Measurements from ENCODE around the gene DOK3.

The DOK3 gene

GRCh38 chr5:177468685-177469628 lies 40.7 kb downstream of the DOK3 start:
- intact Hi-C loops (cut with DNase I; ENCODE audit: low total_unique reads): no loop called here
- H3K27me3 ChIP-seq: no peaks in the 10 kb centered on the region
- peaks cover 0 to 45% (median 36%) of the 10 kb centered on the region in 4 donors for H3K4me1 ChIP-seq
- peaks cover 27 to 40% (median 32%) of the 10 kb centered on the region in 3 donors for H3K36me3 ChIP-seq
- DNase-seq: no peak
- peak overlapping the region in 1 of 2 donors; percentile 44 for H3K27ac ChIP-seq
- H3K4me3 ChIP-seq: no peak overlapping the region
- no peak for TF ChIP-seq CTCF (IDR thresholded peaks at IDR 0.05)
- no peaks in the 10 kb centered on the region for H3K9me3 ChIP-seq

GRCh38 chr5:177468329-177468684 lies 41.3 kb downstream of the DOK3 start:
- Histone ChIP-seq H3K4me3 (no peak overlapping the region), H3K27me3 (no peaks in the 10 kb centered on the region), H3K36me3 (peaks cover 27 to 40% (median 32%) of the 10 kb centered on the region in 3 donors), H3K4me1 (peaks cover 0 to 42% (median 34%) of the 10 kb centered on the region in 4 donors), H3K9me3 (no peaks in the 10 kb centered on the region), H3K27ac (no peak overlapping the region)
- no peak for TF ChIP-seq CTCF (IDR thresholded peaks at IDR 0.05)
- intact Hi-C loops (cut with DNase I; ENCODE audit: low total_unique reads): no loop called here
- no peak for DNase-seq

GRCh38 chr5:177467436-177467835 lies 42.2 kb downstream of the DOK3 start:
- Histone ChIP-seq H3K4me3 (no peak overlapping the region), H3K27me3 (no peaks in the 10 kb centered on the region), H3K4me1 (peaks cover 0 to 37% (median 29%) of the 10 kb centered on the region in 4 donors), H3K9me3 (no peaks in the 10 kb centered on the region), H3K27ac (no peak overlapping the region), H3K36me3 (peaks cover 27 to 40% (median 33%) of the 10 kb centered on the region in 3 donors)
- intact Hi-C loops (cut with DNase I; ENCODE audit: low total_unique reads): no loop called here
- DNase-seq: no peak
- no peak for TF ChIP-seq CTCF (IDR thresholded peaks at IDR 0.05)

GRCh38 chr5:177466861-177467260 lies 42.8 kb downstream of the DOK3 start:
- intact Hi-C loops (cut with DNase I; ENCODE audit: low total_unique reads): no loop called here
- no peaks in the 10 kb centered on the region for H3K27me3 ChIP-seq
- no peak overlapping the region for H3K27ac ChIP-seq
- peaks cover 0 to 32% (median 23%) of the 10 kb centered on the region in 4 donors for H3K4me1 ChIP-seq
- no peak for TF ChIP-seq CTCF (IDR thresholded peaks at IDR 0.05)
- H3K36me3 ChIP-seq: peaks cover 27 to 40% (median 38%) of the 10 kb centered on the region in 3 donors
- DNase-seq: no peak
- H3K4me3 ChIP-seq: no peak overlapping the region
- no peaks in the 10 kb centered on the region for H3K9me3 ChIP-seq

- Histone ChIP-seq H3K36me3 (peaks cover 27 to 46% (median 43%) of the 10 kb centered on the region in 3 donors), H3K27me3 (no peaks in the 10 kb centered on the region), H3K27ac (no peak overlapping the region), H3K4me1 (peaks cover 0 to 13% (median 10%) of the 10 kb centered on the region in 4 donors), H3K4me3 (no peak overlapping the region), H3K9me3 (no peaks in the 10 kb centered on the region)
- intact Hi-C loops (cut with DNase I; ENCODE audit: low total_unique reads): no loop called here
- DNase-seq: no peak
- no peak for TF ChIP-seq CTCF (IDR thresholded peaks at IDR 0.05)
Observed at GRCh38 chr5:177465044-177465443, 44.6 kb downstream of the DOK3 start.
